Panc1 (cell line): ENCODE data around the gene ALDH1A1.

ENCODE experiments used
- POLR2AphosphoS5 ChIP-seq: IDR thresholded peaks from 2 replicates; pipeline ENCODE4 v1.6.1; 2012; ENCODE audit warnings: mild to moderate bottlenecking, low read depth, low read length, moderate library complexity
- TF ChIP-seq, protein P1 (sequence below): fragments of 450-650 bp; IDR thresholded peaks from 2 replicates; pipeline ENCODE4 v1.5.1; 2017; ENCODE audit warnings: mild to moderate bottlenecking

DNA sequence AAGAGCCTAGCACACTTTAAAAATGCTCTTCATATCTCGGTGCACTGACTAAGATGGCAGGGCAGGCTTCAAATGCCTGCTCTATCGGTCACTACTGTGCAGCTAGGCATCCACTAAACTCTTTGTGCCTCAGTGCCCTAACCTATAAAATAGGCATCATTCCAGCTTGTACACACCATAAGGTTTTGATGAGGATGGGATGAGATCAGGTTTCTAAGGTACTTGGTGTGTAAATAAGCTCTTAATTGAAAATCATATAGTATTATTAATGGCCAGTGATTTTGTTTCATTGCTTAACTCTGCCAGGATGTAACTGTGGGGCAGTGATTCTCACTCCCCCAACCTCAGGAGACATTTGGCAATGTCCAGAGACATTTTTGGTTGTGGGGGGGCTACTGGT, 78.5 kb downstream of the ALDH1A1 start:
- no peak for TF ChIP-seq POLR2AphosphoS5
- TF ChIP-seq, protein P1, sequence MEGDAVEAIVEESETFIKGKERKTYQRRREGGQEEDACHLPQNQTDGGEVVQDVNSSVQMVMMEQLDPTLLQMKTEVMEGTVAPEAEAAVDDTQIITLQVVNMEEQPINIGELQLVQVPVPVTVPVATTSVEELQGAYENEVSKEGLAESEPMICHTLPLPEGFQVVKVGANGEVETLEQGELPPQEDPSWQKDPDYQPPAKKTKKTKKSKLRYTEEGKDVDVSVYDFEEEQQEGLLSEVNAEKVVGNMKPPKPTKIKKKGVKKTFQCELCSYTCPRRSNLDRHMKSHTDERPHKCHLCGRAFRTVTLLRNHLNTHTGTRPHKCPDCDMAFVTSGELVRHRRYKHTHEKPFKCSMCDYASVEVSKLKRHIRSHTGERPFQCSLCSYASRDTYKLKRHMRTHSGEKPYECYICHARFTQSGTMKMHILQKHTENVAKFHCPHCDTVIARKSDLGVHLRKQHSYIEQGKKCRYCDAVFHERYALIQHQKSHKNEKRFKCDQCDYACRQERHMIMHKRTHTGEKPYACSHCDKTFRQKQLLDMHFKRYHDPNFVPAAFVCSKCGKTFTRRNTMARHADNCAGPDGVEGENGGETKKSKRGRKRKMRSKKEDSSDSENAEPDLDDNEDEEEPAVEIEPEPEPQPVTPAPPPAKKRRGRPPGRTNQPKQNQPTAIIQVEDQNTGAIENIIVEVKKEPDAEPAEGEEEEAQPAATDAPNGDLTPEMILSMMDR, result no peak
